ENCODE results near the gene PKN3. TPM values are rescaled to one million over a fixed set of nuclear protein-coding genes. Genes with fewer than 3 reads are reported as not detected.
A peak's percentile ranks its signal among the peaks of the same experiment; 100 is the strongest.
"Not testable (repeated sequence)": the region's sequence is repeated elsewhere in the genome, so short reads cannot be mapped to it uniquely, and the experiment has no call there.

PKN3 gene
- polyA plus RNA-seq, 1 donor (not counting 4 experiments of a cell fraction or from before 2014, with no cell fraction given): 1.3 TPM

GRCh38 chr9:128690684-128691034 lies 11.6 kb upstream of the PKN3 start:
- Histone ChIP-seq H3K27me3 (ENCODE audit: control insufficient read depth, extremely low read depth, insufficient read depth, low read length) (no peaks in the 10 kb centered on the region), H3K9me3 (ENCODE audit: control insufficient read depth, low read depth, low read length) (no peaks in the 10 kb centered on the region), H3K27ac (ENCODE audit: control insufficient read depth, insufficient read depth, low read length) (peak overlapping the region; percentile 82), H3K4me1 (ENCODE audit: control insufficient read depth, extremely low read depth, insufficient read depth, low read length) (peaks cover 27% of the 10 kb centered on the region), H3K36me3 (ENCODE audit: control insufficient read depth in 2 of 2, extremely low read depth in 1 of 2, insufficient read depth in 2 of 2, low read length in 2 of 2) (peaks cover 5 to 30% of the 10 kb centered on the region in 2 experiments), H3K4me2 (ENCODE audit: control insufficient read depth, extremely low read depth, insufficient read depth, low read depth, low read length) (peak overlapping the region; percentile 93), H2AFZ (ENCODE audit: control insufficient read depth, low read length) (no peak overlapping the region), H3K9me1 (ENCODE audit: control insufficient read depth, extremely low read depth, insufficient read depth, low read length) (no peaks in the 10 kb centered on the region), H3K9ac (ENCODE audit: control insufficient read depth, extremely low read depth, insufficient read depth, low read length) (peak overlapping the region; percentile 92), H3K79me2 (ENCODE audit: control insufficient read depth, insufficient read depth, low read length) (peaks cover 57% of the 10 kb centered on the region), H4K20me1 (ENCODE audit: control insufficient read depth, extremely low read depth, insufficient read depth, low read length) (peaks cover 4% of the 10 kb centered on the region), H3K4me3 (ENCODE audit: control insufficient read depth in 2 of 3, extremely low read depth in 1 of 3, insufficient read depth in 2 of 3, low read depth in 1 of 3, low read length in 3 of 3) (peak overlapping the region; percentile 54 to 100 (median 97))
- FAIRE-seq (no peak), DNase-seq (ENCODE audit: low read depth, low spot score) (no peak)
- dilution Hi-C loops (cut with MboI; ENCODE audit: extremely low pct_ligation_motif_present, low sequenced_read_pairs): no loop called here
- TF ChIP-seq CTCF (optimal IDR thresholded peaks at IDR 0.05 in 1 of 3, IDR thresholded peaks at IDR 0.05 in 1 of 3, conservative IDR thresholded peaks at IDR 0.05 in 1 of 3; ENCODE audit: extremely low read depth in 1 of 3, insufficient read depth in 2 of 3, low read length in 3 of 3) (no peak), EZH2 (IDR thresholded peaks at IDR 0.05; ENCODE audit: low read length) (no peak)

- FAIRE-seq; H3K27me3 ChIP-seq (ENCODE audit: control insufficient read depth, extremely low read depth, insufficient read depth, low read length); H3K4me2 ChIP-seq (ENCODE audit: control insufficient read depth, extremely low read depth, insufficient read depth, low read depth, low read length); H3K9me1 ChIP-seq (ENCODE audit: control insufficient read depth, extremely low read depth, insufficient read depth, low read length); H3K9me3 ChIP-seq (ENCODE audit: control insufficient read depth, low read depth, low read length); DNase-seq (ENCODE audit: low read depth, low spot score); dilution Hi-C loops (cut with MboI; ENCODE audit: extremely low pct_ligation_motif_present, low sequenced_read_pairs); H3K4me1 ChIP-seq (ENCODE audit: control insufficient read depth, extremely low read depth, insufficient read depth, low read length); H2AFZ ChIP-seq (ENCODE audit: control insufficient read depth, low read length); H4K20me1 ChIP-seq (ENCODE audit: control insufficient read depth, extremely low read depth, insufficient read depth, low read length); H3K27ac ChIP-seq (ENCODE audit: control insufficient read depth, insufficient read depth, low read length); H3K9ac ChIP-seq (ENCODE audit: control insufficient read depth, extremely low read depth, insufficient read depth, low read length); H3K4me3 ChIP-seq (ENCODE audit: control insufficient read depth in 2 of 3, extremely low read depth in 1 of 3, insufficient read depth in 2 of 3, low read depth in 1 of 3, low read length in 3 of 3): not testable (repeated sequence)
- H3K79me2 ChIP-seq (ENCODE audit: control insufficient read depth, insufficient read depth, low read length): peaks cover 28% of the 10 kb centered on the region
- peaks cover 6 to 30% of the 10 kb centered on the region in 2 experiments for H3K36me3 ChIP-seq (ENCODE audit: control insufficient read depth in 2 of 2, extremely low read depth in 1 of 2, insufficient read depth in 2 of 2, low read length in 2 of 2)
These were observed 8.6 kb upstream of the PKN3 start for GRCh38 chr9:128693738-128694137.

GRCh38 chr9:128694344-128694743 lies 8.0 kb upstream of the PKN3 start:
- no peak overlapping the region for H3K4me2 ChIP-seq (ENCODE audit: control insufficient read depth, extremely low read depth, insufficient read depth, low read depth, low read length)
- H2AFZ ChIP-seq (ENCODE audit: control insufficient read depth, low read length): no peak overlapping the region
- H3K27ac ChIP-seq (ENCODE audit: control insufficient read depth, insufficient read depth, low read length): no peak overlapping the region
- no peak overlapping the region for H3K9ac ChIP-seq (ENCODE audit: control insufficient read depth, extremely low read depth, insufficient read depth, low read length)
- TF ChIP-seq EZH2 (IDR thresholded peaks at IDR 0.05; ENCODE audit: low read length) (no peak), CTCF (optimal IDR thresholded peaks at IDR 0.05 in 1 of 3, IDR thresholded peaks at IDR 0.05 in 1 of 3, conservative IDR thresholded peaks at IDR 0.05 in 1 of 3; ENCODE audit: extremely low read depth in 1 of 3, insufficient read depth in 2 of 3, low read length in 3 of 3) (no peak)
- H3K27me3 ChIP-seq (ENCODE audit: control insufficient read depth, extremely low read depth, insufficient read depth, low read length): no peaks in the 10 kb centered on the region
- peaks cover 4% of the 10 kb centered on the region for H4K20me1 ChIP-seq (ENCODE audit: control insufficient read depth, extremely low read depth, insufficient read depth, low read length)
- dilution Hi-C loops (cut with MboI; ENCODE audit: extremely low pct_ligation_motif_present, low sequenced_read_pairs): no loop called here
- DNase-seq (ENCODE audit: low read depth, low spot score): no peak
- H3K9me3 ChIP-seq (ENCODE audit: control insufficient read depth, low read depth, low read length): no peaks in the 10 kb centered on the region
- H3K4me1 ChIP-seq (ENCODE audit: control insufficient read depth, extremely low read depth, insufficient read depth, low read length): peaks cover 6% of the 10 kb centered on the region
- no peaks in the 10 kb centered on the region for H3K9me1 ChIP-seq (ENCODE audit: control insufficient read depth, extremely low read depth, insufficient read depth, low read length)
- H3K36me3 ChIP-seq (ENCODE audit: control insufficient read depth in 2 of 2, extremely low read depth in 1 of 2, insufficient read depth in 2 of 2, low read length in 2 of 2): peaks cover 6 to 30% of the 10 kb centered on the region in 2 experiments
- no peak for FAIRE-seq
- H3K79me2 ChIP-seq (ENCODE audit: control insufficient read depth, insufficient read depth, low read length): peaks cover 28% of the 10 kb centered on the region
- H3K4me3 ChIP-seq (ENCODE audit: control insufficient read depth in 2 of 3, extremely low read depth in 1 of 3, insufficient read depth in 2 of 3, low read depth in 1 of 3, low read length in 3 of 3): no peak overlapping the region
